DMS153 treated with DMSO at 0.1 percent for 48 hours (cell line): ENCODE measurements around the gene ADGRA3.

ENCODE experiments used
- DNase-seq: peaks from one replicate; lab custom pipeline; 2025; ENCODE audit not compliant: unreplicated experiment; lab: John Stamatoyannopoulos, UW

The ADGRA3 gene, protein sequence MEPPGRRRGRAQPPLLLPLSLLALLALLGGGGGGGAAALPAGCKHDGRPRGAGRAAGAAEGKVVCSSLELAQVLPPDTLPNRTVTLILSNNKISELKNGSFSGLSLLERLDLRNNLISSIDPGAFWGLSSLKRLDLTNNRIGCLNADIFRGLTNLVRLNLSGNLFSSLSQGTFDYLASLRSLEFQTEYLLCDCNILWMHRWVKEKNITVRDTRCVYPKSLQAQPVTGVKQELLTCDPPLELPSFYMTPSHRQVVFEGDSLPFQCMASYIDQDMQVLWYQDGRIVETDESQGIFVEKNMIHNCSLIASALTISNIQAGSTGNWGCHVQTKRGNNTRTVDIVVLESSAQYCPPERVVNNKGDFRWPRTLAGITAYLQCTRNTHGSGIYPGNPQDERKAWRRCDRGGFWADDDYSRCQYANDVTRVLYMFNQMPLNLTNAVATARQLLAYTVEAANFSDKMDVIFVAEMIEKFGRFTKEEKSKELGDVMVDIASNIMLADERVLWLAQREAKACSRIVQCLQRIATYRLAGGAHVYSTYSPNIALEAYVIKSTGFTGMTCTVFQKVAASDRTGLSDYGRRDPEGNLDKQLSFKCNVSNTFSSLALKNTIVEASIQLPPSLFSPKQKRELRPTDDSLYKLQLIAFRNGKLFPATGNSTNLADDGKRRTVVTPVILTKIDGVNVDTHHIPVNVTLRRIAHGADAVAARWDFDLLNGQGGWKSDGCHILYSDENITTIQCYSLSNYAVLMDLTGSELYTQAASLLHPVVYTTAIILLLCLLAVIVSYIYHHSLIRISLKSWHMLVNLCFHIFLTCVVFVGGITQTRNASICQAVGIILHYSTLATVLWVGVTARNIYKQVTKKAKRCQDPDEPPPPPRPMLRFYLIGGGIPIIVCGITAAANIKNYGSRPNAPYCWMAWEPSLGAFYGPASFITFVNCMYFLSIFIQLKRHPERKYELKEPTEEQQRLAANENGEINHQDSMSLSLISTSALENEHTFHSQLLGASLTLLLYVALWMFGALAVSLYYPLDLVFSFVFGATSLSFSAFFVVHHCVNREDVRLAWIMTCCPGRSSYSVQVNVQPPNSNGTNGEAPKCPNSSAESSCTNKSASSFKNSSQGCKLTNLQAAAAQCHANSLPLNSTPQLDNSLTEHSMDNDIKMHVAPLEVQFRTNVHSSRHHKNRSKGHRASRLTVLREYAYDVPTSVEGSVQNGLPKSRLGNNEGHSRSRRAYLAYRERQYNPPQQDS (N-terminal part only)

GRCh38 chr4:22515888-22516541, at the start of gene ADGRA3:
ADGRA3 (minus strand) TSS chr4:22516066; CDS start chr4:22515784, 282 bp downstream.
- DNase-seq, result no peak

- no peak for DNase-seq
These were observed 40.6 kb upstream of the ADGRA3 start for GRCh38 chr4:22556495-22556894.

DNA sequence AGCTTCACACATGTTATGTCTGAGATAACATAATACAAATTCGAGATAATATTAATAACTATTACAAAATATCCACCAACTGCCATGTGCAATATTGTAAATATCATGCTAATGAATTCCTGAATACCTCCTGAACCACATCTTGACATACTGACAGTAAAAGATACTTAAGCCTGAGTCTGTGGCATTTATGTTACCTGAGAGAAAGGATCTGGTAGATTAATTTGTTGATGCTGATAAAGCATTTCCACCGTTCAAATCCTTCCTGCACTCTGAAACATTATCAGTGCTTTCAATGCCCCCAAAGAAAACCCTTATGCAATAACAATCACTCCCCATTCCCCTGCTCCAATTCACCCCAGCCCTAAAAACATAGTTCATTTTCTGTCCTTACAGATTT, 38.8 kb upstream of the ADGRA3 start:
- no peak for DNase-seq

- no peak for DNase-seq
These were observed 37.7 kb upstream of the ADGRA3 start for GRCh38 chr4:22553560-22553959.

DNA sequence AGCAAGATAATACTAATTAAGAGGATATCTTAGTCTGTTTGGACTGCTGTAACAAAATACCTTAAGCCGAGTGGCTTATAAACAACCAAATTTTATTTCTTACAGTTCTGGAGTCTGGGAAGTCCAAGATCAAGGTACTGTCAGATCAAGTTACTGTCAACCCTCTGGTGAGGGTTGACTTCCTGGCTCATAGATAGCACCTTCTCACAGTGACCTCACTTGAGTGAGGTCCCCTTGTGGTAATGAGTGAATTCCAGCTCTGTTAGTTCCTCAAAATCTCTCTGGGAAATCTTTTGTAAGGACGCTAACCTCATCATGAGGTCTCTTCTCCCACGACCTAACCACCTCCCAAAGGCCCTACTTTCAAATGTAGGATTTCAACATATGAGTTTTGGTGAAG, 36.9 kb upstream of the ADGRA3 start:
- DNase-seq, result no peak

DNA sequence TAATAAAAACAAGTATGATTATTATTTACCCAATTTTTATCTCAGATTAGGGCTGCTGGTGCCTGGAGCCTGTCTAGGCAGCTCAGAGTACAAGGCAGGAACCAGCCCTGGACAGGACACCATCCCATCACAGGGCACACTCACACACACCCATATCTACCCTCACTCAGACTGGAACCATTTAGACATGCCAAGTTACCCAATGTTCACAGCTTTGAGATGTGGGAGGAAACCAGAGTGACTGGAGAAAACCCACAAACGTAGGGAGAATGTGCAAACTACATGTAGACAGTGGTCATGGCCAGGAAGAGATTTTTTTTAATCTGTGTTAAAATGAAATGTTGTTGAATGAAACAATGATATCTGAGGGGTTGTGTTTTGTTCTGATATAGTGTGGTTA, 35.7 kb upstream of the ADGRA3 start:
- no peak for DNase-seq

DNA sequence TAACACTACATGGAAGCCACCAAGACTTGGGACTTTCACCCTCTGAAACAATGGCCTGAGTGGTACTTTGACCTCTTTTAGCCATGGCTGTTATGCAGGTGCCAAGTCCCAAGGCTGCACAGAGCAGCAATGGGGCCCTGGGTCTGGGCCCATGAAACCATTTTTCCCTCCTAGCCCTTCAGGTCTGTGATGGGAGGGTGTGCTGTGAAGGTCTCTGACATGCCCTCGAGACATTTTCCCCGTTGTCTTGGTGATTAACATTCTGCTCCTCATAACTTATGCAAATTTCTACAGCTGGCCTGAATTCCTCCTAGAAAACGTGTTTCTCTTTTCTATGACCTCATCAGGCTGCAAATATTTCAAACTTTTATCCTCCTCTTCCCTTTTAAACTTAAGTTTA, 30.4 kb upstream of the ADGRA3 start:
- DNase-seq, result no peak

DNA sequence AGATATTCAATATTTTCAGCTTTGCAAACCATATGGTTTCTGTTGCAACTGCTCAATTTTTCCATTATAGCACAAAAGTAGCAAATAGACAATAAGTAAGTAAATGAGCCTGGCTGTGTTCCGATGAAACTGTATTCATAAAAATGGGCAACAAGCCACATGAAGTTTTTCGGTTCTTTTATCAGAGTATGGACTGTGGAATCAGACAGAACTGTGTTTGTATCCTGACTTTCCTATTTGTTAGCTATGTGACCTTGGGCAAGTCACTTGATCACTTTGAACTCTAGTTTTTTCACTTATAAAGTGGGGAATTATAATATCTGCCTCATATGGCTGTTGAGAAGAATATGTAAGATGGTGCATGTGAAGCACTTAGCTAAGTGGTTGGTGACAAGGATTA, 23.4 kb upstream of the ADGRA3 start:
- DNase-seq, result no peak

DNA sequence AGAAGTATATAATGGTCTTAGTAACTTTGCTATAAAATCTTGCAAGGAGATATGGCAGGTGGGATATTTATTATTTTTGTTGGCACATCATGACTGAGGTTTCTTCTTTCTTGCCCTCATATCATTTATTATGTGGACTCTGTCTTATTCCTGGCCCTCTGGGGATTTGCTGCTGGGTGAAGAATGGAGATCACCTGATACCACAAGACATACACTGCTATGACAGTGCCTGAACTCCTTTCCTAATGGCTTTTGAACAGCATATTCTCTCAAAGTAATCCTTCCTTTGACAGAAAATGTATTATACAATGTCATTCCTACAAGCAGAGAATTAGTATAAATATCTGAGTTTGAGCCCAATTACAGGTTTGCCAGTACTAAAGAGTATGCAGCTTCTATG, 22.0 kb upstream of the ADGRA3 start:
- DNase-seq, result no peak

DNA sequence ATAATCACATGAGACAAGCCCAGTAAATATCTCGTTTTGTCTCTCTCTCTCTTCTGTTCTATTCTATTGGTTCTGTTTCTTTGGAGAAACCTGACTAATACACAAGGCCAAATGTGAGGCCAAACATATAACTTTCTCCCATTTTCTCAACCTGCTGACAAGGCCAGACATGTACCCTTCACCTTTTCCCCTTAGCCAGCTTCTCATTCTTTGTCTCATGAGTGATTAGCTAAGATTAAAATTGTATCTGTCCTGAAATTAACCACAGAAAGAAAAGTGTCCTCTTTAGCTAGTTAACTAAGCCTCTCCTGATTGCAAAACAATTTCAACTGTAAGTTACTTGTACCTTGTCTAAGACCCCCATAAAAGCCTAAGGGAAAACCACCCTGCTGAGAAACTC, 18.5 kb upstream of the ADGRA3 start:
- no peak for DNase-seq

- DNase-seq, result no peak
These were observed 17.0 kb upstream of the ADGRA3 start for GRCh38 chr4:22532896-22533295.

- no peak for DNase-seq
These were observed 16.3 kb upstream of the ADGRA3 start for GRCh38 chr4:22532117-22532516.

DNA sequence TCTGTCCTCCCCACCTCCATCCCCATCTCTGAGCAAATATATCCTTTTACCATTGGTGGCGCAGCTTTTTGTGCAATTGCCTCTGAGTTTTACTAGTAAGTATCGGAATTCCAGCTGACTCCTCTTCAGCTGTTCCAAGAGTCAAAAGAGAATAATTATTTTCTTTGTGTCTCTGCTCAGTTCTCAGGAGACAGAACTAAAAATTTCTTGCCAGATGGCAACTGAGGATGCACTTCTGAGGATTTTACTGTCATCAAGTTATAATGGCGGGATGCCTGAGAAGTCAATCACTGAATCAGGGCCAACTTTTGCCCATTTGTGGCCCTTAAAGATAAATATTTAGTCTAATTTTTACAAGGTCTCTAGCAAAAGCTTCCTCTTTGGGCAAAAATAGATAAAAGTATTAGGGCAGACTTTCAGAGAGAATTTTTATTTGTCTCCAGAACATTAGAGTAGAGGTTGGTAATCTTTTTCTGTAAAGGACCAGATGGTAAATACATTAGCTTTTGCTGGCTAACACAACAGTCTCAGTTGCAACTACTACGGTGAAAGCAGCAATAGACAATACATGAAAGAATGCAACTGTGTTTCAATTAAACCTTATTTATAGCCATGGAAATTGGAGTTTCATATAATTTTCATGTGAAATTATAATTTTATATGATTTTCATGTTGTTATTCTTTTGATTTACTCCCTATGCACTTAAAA, 15.6 kb upstream of the ADGRA3 start:
- DNase-seq, result no peak

DNA sequence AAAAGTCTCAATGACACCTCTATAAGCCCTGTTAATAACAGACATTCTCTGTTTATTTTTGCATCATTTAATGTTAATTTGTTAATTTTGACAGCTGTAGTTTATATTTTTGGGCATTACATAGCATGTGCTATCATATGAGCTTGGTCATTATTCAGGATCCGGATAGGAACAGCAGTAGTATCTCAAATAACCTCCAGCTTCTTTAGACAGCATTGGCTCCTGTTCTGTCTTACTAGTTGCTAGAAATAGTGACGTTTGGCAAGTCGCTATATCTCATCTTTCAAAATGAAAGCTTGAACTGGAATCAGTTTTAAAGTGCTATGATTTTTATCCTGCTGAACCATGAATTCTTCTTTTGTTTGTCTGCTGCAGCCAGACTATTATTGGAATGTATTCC, 9.0 kb upstream of the ADGRA3 start:
- DNase-seq, result no peak

DNA sequence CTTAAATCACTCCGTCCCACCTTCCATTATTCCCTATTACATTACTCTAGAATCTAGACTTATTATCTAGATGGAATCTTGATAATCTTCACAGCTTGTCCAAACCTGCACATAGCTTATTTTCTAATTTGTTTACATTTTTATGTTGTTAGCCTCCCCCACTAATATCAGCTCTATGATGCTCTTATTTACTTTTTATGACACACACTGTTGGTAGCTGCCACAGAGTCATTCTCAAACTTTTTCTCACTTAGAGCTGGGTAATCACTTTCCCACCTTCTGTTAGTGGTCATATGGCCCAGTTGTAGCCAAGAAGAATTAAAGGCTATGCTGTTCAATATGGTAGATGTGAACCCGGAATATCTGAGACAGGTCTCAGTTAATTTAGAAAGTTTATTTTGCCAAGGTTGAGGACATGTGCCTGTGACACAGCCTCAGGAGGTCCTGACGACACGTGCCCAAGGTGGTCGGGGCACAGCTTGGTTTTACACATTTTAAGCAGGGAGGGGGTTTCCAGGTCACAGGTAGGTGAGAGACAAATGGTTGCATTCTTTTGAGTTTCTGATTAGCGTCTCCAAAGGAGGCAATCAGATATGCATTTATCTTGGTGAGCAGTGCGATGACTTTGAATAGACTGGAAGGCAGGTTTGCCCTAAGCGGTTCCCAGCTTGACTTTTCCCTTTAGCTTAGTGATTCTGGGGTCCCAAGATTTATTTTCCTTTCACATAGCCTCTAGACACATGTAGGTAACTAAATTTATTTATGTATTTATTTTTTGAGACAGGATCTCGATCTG, 7.0 kb upstream of the ADGRA3 start:
- no peak for DNase-seq

DNA sequence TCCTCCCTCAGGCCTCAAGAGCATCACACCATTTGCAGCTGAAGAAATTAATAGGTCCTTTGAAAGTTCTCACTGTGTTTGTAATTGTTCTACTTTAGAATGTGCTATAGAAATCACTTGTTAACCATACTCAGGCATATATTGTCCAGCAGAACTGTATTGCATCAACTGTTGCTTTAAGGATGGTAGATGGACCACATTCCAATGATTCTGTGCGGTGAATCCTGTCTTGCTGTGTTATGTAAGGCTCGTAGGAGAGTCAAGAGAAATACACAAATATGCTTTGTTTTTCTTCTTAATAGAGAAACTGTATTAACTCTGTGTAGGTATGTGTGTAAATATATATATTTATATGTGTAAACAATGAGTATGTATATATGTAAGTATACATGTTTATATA, 6.3 kb upstream of the ADGRA3 start:
- no peak for DNase-seq

DNA sequence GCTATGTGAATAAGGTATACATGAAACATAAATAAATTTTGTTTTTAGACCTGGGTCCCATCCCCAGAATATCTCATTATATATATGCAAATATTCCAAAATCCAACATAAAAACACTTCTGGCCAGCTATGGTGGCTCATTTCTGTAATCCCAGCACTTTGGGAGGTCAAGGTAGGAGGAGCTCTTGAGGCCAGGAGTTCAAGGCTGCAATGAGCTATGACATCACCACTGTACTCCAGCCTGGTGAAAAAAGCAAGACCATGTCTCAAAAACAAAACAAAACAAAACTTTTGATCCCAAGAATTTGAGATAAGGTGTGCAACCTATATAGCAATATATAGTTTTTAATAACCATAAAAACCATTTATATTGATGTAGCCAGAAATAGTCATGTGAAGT, 5.4 kb upstream of the ADGRA3 start:
- DNase-seq, result no peak

DNA sequence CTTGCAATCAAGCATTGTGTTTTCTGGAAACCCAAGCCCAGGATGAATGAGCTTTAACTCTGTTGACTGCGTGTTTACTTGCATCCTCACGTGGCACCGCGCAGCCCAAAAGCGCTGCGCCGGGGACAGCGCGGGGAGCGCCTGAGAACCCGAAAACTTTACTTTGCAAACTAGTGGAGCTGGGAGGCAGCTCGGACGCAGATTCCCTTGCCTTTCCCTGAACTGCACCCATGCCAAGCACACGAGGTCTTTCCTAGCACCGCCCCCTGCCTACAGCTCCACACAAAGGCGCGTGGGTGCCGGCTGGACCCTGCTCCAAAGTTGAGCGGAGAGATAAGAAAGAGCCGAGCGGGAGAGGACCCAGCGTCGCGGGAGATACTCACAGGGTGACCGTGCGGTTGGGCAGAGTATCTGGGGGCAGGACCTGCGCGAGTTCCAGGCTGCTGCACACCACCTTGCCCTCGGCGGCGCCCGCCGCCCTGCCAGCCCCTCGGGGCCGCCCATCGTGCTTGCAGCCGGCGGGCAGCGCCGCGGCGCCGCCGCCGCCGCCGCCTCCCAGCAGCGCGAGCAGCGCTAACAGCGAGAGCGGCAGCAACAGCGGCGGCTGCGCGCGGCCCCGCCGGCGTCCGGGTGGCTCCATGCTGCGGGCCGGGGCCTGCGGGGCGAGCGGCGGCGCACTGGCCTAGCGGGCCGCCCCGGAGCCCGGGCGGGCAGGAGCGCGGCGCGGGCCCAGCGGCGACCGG, 550 bp downstream of the ADGRA3 start:
- no peak for DNase-seq

DNA sequence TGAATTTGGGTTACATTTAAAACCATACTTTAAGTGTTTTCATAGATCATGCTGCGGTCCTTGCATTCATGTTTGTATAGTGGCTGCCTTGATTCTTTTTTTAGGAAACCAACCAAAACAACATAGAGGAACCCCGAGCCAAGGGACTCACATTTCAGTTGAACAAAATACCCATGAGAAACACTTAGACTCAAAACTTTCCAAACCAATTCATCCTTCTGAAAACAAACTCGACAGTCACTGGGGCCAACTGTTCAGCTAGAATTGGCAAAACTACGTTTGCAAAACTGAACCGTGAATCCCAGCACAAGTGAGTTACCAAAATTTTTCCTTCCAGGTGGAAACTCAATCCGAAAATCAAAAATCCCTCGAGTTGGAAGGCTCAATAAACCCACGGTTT, 1.4 kb downstream of the ADGRA3 start:
- DNase-seq, result no peak
